SK-N-SH treated with all-trans-retinoic acid at 6 μM for 48 hours (cell line): ENCODE results near the gene SERPINB1.

Experiments used
- ATAC-seq: fragments of 200-7000 bp; cut with Tn5 transposase; 3 replicates; pipeline ENCODE4 v1.9.1; 2020; ENCODE audit warnings: mild to moderate bottlenecking, moderate library complexity
- BACH2 ChIP-seq: fragments of 250-450 bp; sonication (Bioruptor Pico); IDR thresholded peaks from 2 replicates; pipeline ENCODE4 v1.9.0; 2021; ENCODE audit warnings: mild to moderate bottlenecking, borderline replicate concordance
- CSDC2 ChIP-seq: fragments of 250-450 bp; sonication (Bioruptor Pico); IDR thresholded peaks from 2 replicates; pipeline ENCODE4 v1.5.0; 2020; ENCODE audit warnings: mild to moderate bottlenecking, moderate library complexity
- CSRNP3 ChIP-seq: fragments of 250-450 bp; sonication (Bioruptor Pico); IDR thresholded peaks from 2 replicates; pipeline ENCODE4 v1.5.1; 2021; ENCODE audit warnings: mild to moderate bottlenecking, moderate library complexity
- ESRRG ChIP-seq: fragments of 250-450 bp; sonication (Bioruptor Pico); IDR thresholded peaks from 2 replicates; pipeline ENCODE4 v1.6.1; 2021; ENCODE audit warnings: mild to moderate bottlenecking
- GLIS3 ChIP-seq: fragments of 250-450 bp; sonication (Bioruptor Pico); IDR thresholded peaks from 2 replicates; pipeline ENCODE4 v1.5.0; 2020; ENCODE audit warnings: mild to moderate bottlenecking, moderate library complexity
- ISL1 ChIP-seq: fragments of 250-450 bp; sonication (Bioruptor Pico); IDR thresholded peaks from 2 replicates; pipeline ENCODE4 v2.1.2; 2022; ENCODE audit warnings: mild to moderate bottlenecking, moderate library complexity
- OSR1 ChIP-seq: fragments of 250-450 bp; sonication (Bioruptor Pico); IDR thresholded peaks from 2 replicates; pipeline ENCODE4 v1.8.0; 2022; ENCODE audit warnings: moderate library complexity, mild to moderate bottlenecking, inconsistent platforms
- POU6F1 ChIP-seq: fragments of 250-450 bp; sonication (Bioruptor Pico); IDR thresholded peaks from 2 replicates; pipeline ENCODE4 v1.8.0; 2021; ENCODE audit warnings: low read depth, mild to moderate bottlenecking, moderate library complexity, borderline replicate concordance
- PPARA ChIP-seq: fragments of 250-450 bp; sonication (Bioruptor Pico); IDR thresholded peaks from 2 replicates; pipeline ENCODE4 v1.5.0; 2020; ENCODE audit warnings: mild to moderate bottlenecking, borderline replicate concordance
- RARB ChIP-seq: fragments of 250-450 bp; sonication (Bioruptor Pico); IDR thresholded peaks from 2 replicates; pipeline ENCODE4 v1.8.0; 2021; ENCODE audit warnings: mild to moderate bottlenecking, moderate library complexity
- SNAI2 ChIP-seq: fragments of 250-450 bp; sonication (Bioruptor Pico); IDR thresholded peaks from 2 replicates; pipeline ENCODE4 v1.5.0; 2020; ENCODE audit warnings: mild to moderate bottlenecking, moderate library complexity
- TCF4 ChIP-seq: fragments of 250-450 bp; sonication (Bioruptor Pico); IDR thresholded peaks from 2 replicates; pipeline ENCODE4 v1.8.0; 2021; ENCODE audit warnings: mild to moderate bottlenecking, moderate library complexity, borderline replicate concordance
- TOX ChIP-seq: fragments of 250-450 bp; sonication (Bioruptor Pico); IDR thresholded peaks from 2 replicates; pipeline ENCODE4 v1.8.0; 2021; ENCODE audit warnings: mild to moderate bottlenecking, moderate library complexity, borderline replicate concordance
- TSHZ2 ChIP-seq: fragments of 250-450 bp; sonication (Bioruptor Pico); IDR thresholded peaks from 2 replicates; pipeline ENCODE4 v1.5.0; 2020; ENCODE audit warnings: mild to moderate bottlenecking, moderate library complexity
- ZC3H10 ChIP-seq: fragments of 250-450 bp; sonication (Bioruptor Pico); IDR thresholded peaks from 2 replicates; pipeline ENCODE4 v1.5.1; 2021; ENCODE audit warnings: mild to moderate bottlenecking, moderate library complexity
- ZFP3 ChIP-seq: fragments of 250-450 bp; sonication (Bioruptor Pico); IDR thresholded peaks from 2 replicates; pipeline ENCODE4 v1.5.0; 2020; ENCODE audit warnings: mild to moderate bottlenecking, moderate library complexity
- ZFP30 ChIP-seq: fragments of 450-650 bp; formaldehyde crosslinking; IDR thresholded peaks from 2 replicates; pipeline ENCODE4 v1.5.0; 2022; ENCODE audit warnings: mild to moderate bottlenecking, moderate library complexity
- ZNF565 ChIP-seq: fragments of 450-650 bp; formaldehyde crosslinking; conservative IDR thresholded peaks from 2 replicates; pipeline ENCODE4 v1.5.0; 2020; ENCODE audit warnings: low read depth, mild to moderate bottlenecking, moderate library complexity
- ZNF70 ChIP-seq: fragments of 450-650 bp; formaldehyde crosslinking; IDR thresholded peaks from 2 replicates; pipeline ENCODE4 v1.5.0; 2020; ENCODE audit warnings: mild to moderate bottlenecking, moderate library complexity
- ZNF8 ChIP-seq: fragments of 450-650 bp; formaldehyde crosslinking; IDR thresholded peaks from 2 replicates; pipeline ENCODE4 v1.5.0; 2020; ENCODE audit warnings: mild to moderate bottlenecking, moderate library complexity

SERPINB1 gene

GRCh38 chr6:2831392-2831791, 10.3 kb downstream of the SERPINB1 start:
- no peak for TF ChIP-seq BACH2 (CRISPR knock-in tag)
- no peak for TF ChIP-seq GLIS3 (CRISPR knock-in tag)
- no peak for TF ChIP-seq TCF4
- TF ChIP-seq ZFP3 (CRISPR knock-in tag), result no peak
- TF ChIP-seq ZNF70, result no peak
- no peak for TF ChIP-seq RARB
- no peak for TF ChIP-seq ZFP30 (CRISPR knock-in tag)
- no peak for TF ChIP-seq CSDC2
- no peak for TF ChIP-seq PPARA
- TF ChIP-seq, all 23 proteins: peak for 0
- 0 out of 3 replicates have a peak, but pooled peaks have one; percentile 41 for ATAC-seq

- no peak for ATAC-seq
- TF ChIP-seq SNAI2 (CRISPR knock-in tag), result no peak
- TF ChIP-seq RARB, result no peak
- TF ChIP-seq ZFP30 (CRISPR knock-in tag), result no peak
- no peak for TF ChIP-seq PPARA
- no peak for TF ChIP-seq BACH2 (CRISPR knock-in tag)
- no peak for TF ChIP-seq ZNF70
- TF ChIP-seq POU6F1 (CRISPR knock-in tag), result no peak
- no peak for TF ChIP-seq OSR1 (CRISPR knock-in tag)
- no peak for TF ChIP-seq TSHZ2 (CRISPR knock-in tag)
- no peak for TF ChIP-seq TCF4
- no peak for TF ChIP-seq ZNF565 (CRISPR knock-in tag)
- no peak for TF ChIP-seq CSRNP3 (CRISPR knock-in tag)
- no peak for TF ChIP-seq CSDC2
- no peak for TF ChIP-seq ISL1 (CRISPR knock-in tag)
- no peak for TF ChIP-seq ZC3H10
These were observed 11.5 kb downstream of the SERPINB1 start for GRCh38 chr6:2830183-2830582.

GRCh38 chr6:2829253-2829652, 12.4 kb downstream of the SERPINB1 start:
- no peak for TF ChIP-seq ZNF8 (CRISPR knock-in tag)
- no peak for TF ChIP-seq SNAI2 (CRISPR knock-in tag)
- no peak for TF ChIP-seq TSHZ2 (CRISPR knock-in tag)
- TF ChIP-seq ZFP3 (CRISPR knock-in tag), result no peak
- no peak for TF ChIP-seq ZNF565 (CRISPR knock-in tag)
- TF ChIP-seq GLIS3 (CRISPR knock-in tag), result no peak
- no peak for TF ChIP-seq ESRRG (CRISPR knock-in tag)
- no peak for TF ChIP-seq ZC3H10
- no peak for TF ChIP-seq BACH2 (CRISPR knock-in tag)
- TF ChIP-seq CSDC2, result no peak
- no peak for TF ChIP-seq TOX (CRISPR knock-in tag)
- TF ChIP-seq POU6F1 (CRISPR knock-in tag), result no peak
- TF ChIP-seq ZFP30 (CRISPR knock-in tag), result no peak
- no peak for TF ChIP-seq ISL1 (CRISPR knock-in tag)
- TF ChIP-seq RARB, result no peak
- no peak for ATAC-seq
